ENCODE data around the gene KIZ. TPM values are rescaled to one million over a fixed set of nuclear protein-coding genes. Genes with fewer than 3 reads are reported as not detected.

The KIZ gene
- total and polyA plus RNA-seq, 2 donors (not counting 1 experiment from before 2014, with no cell fraction given): 19.7 to 40.4 TPM

- WGBS (ENCODE audit: insufficient coverage): 93% methylated on average over 3 of the region's 10 CpGs
- Histone ChIP-seq H3K4me3 (ENCODE audit: control extremely low read depth in 1 of 5, extremely low read depth in 1 of 5, insufficient read depth in 1 of 5, low read depth in 2 of 5, low read length in 4 of 5) (no peak overlapping the region), H3K36me3 (replicated peaks in 1 of 2; ENCODE audit: control extremely low read depth in 1 of 2, control insufficient read depth in 1 of 2, extremely low read depth in 1 of 2, insufficient read depth in 2 of 2, low read length in 1 of 2) (peaks cover 0 to 2% of the 10 kb centered on the region in 2 experiments), H3K9ac (ENCODE audit: low read length) (no peak overlapping the region), H3K4me1 (ENCODE audit: control insufficient read depth in 2 of 2, insufficient read depth in 2 of 2, low read length in 2 of 2) (no peaks in the 10 kb centered on the region), H3K4me2 (replicated peaks; ENCODE audit: low read depth, low read length, poor library complexity, severe bottlenecking) (no peak overlapping the region), H4K20me1 (ENCODE audit: control insufficient read depth, insufficient read depth, low read length, poor library complexity, severe bottlenecking) (no peaks in the 10 kb centered on the region), H3K27ac (ENCODE audit: low read length in 2 of 2) (no peak overlapping the region), H3K27me3 (replicated peaks in 1 of 4; ENCODE audit: control extremely low read depth in 1 of 4, control insufficient read depth in 3 of 4, insufficient read depth in 4 of 4, low read length in 3 of 4) (no peaks in the 10 kb centered on the region), H2AFZ (ENCODE audit: insufficient read depth, low read depth, low read length, poor library complexity, severe bottlenecking) (no peak overlapping the region), H3K9me3 (ENCODE audit: control extremely low read depth in 1 of 3, control insufficient read depth in 2 of 3, insufficient read depth in 1 of 3, low read length in 2 of 3) (no peaks in the 10 kb centered on the region), H3K79me2 (ENCODE audit: control insufficient read depth, insufficient read depth, low read length) (no peaks in the 10 kb centered on the region)
- ChIA-PET CTCF (no interaction called here), POLR2A (no interaction called here)
- intact Hi-C loops (cut with micrococcal nuclease): no loop called here
- Mint-ChIP-seq H3K4me1 (no peaks in the 10 kb centered on the region), H3K27ac (no peak overlapping the region), H3K4me3 (no peak overlapping the region), H3K27me3 (no peaks in the 10 kb centered on the region), H3K9me3 (ENCODE audit: insufficient read depth) (no peaks in the 10 kb centered on the region)
- ATAC-seq (ENCODE audit: low read depth) (no peak), DNase-seq (no peak)
- no peak for TF ChIP-seq CTCF (IDR thresholded peaks at IDR 0.05)
- TF ChIP-seq EZH2 (IDR thresholded peaks at IDR 0.05; ENCODE audit: borderline replicate concordance, insufficient read depth, low read depth, low read length, poor library complexity, severe bottlenecking): no peak
Observed at GRCh38 chr20:21189761-21190523, 64.1 kb downstream of the KIZ start.

- Histone ChIP-seq H3K9me3 (ENCODE audit: control extremely low read depth in 1 of 3, control insufficient read depth in 2 of 3, insufficient read depth in 1 of 3, low read length in 2 of 3) (no peaks in the 10 kb centered on the region), H3K4me2 (replicated peaks; ENCODE audit: low read depth, low read length, poor library complexity, severe bottlenecking) (no peak overlapping the region), H3K27ac (ENCODE audit: low read length in 2 of 2) (no peak overlapping the region), H3K79me2 (ENCODE audit: control insufficient read depth, insufficient read depth, low read length) (no peaks in the 10 kb centered on the region), H3K4me1 (ENCODE audit: control insufficient read depth in 2 of 2, insufficient read depth in 2 of 2, low read length in 2 of 2) (no peaks in the 10 kb centered on the region), H2AFZ (ENCODE audit: insufficient read depth, low read depth, low read length, poor library complexity, severe bottlenecking) (no peak overlapping the region), H3K27me3 (replicated peaks in 1 of 4; ENCODE audit: control extremely low read depth in 1 of 4, control insufficient read depth in 3 of 4, insufficient read depth in 4 of 4, low read length in 3 of 4) (no peaks in the 10 kb centered on the region), H3K9ac (ENCODE audit: low read length) (no peak overlapping the region), H3K4me3 (ENCODE audit: control extremely low read depth in 1 of 5, extremely low read depth in 1 of 5, insufficient read depth in 1 of 5, low read depth in 2 of 5, low read length in 4 of 5) (no peak overlapping the region), H3K36me3 (replicated peaks in 1 of 2; ENCODE audit: control extremely low read depth in 1 of 2, control insufficient read depth in 1 of 2, extremely low read depth in 1 of 2, insufficient read depth in 2 of 2, low read length in 1 of 2) (peaks cover 0 to 2% of the 10 kb centered on the region in 2 experiments), H4K20me1 (ENCODE audit: control insufficient read depth, insufficient read depth, low read length, poor library complexity, severe bottlenecking) (no peaks in the 10 kb centered on the region)
- intact Hi-C loops (cut with micrococcal nuclease): no loop called here
- Mint-ChIP-seq H3K27me3 (no peaks in the 10 kb centered on the region), H3K27ac (no peak overlapping the region), H3K4me1 (no peaks in the 10 kb centered on the region), H3K9me3 (ENCODE audit: insufficient read depth) (no peaks in the 10 kb centered on the region), H3K4me3 (no peak overlapping the region)
- ChIA-PET POLR2A (no interaction called here), CTCF (no interaction called here)
- TF ChIP-seq EZH2 (IDR thresholded peaks at IDR 0.05; ENCODE audit: borderline replicate concordance, insufficient read depth, low read depth, low read length, poor library complexity, severe bottlenecking): no peak
- no peak for TF ChIP-seq CTCF (IDR thresholded peaks at IDR 0.05)
- DNase-seq (no peak), ATAC-seq (ENCODE audit: low read depth) (no peak)
- WGBS (ENCODE audit: insufficient coverage): no CpG with 5 or more reads among the region's 1 CpG
Observed at GRCh38 chr20:21190869-21191268, 65.0 kb downstream of the KIZ start.
